GM10266 (cell line): ENCODE results near the gene CUL4A.

Experiments
- DNase-seq: peaks from one replicate; pipeline ENCODE4 v3.0.0; 2012; ENCODE audit errors: extremely low spot score
- TF ChIP-seq, protein P1 (sequence below): IDR thresholded peaks from 2 replicates; pipeline ENCODE4 v1.5.1; 2012; ENCODE audit warnings: mild to moderate bottlenecking, low read depth; ENCODE audit not compliant: control insufficient read depth, insufficient read depth; ENCODE audit errors: missing control alignments

CUL4A gene

DNA sequence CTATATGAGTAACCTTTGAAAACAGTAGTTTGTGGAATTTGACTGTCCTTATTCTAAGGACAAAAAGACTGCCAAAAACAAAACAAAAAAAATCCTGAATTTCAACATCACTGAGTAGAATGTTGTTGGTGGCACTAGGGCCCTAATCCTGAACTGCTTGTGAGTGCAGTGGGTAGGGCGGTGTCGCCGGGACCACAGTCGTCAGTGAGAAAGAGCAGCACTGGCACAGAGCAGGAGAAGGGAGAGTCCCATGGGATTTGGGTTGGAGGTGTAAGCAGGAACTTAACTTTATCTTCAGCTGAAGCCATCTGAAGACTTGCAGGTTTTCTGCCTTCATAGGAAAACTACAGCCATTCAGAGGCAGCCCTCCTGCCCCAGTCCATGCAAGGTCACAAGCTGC, 6.5 kb upstream of the CUL4A start:
- no peak for DNase-seq
- TF ChIP-seq, protein P1, sequence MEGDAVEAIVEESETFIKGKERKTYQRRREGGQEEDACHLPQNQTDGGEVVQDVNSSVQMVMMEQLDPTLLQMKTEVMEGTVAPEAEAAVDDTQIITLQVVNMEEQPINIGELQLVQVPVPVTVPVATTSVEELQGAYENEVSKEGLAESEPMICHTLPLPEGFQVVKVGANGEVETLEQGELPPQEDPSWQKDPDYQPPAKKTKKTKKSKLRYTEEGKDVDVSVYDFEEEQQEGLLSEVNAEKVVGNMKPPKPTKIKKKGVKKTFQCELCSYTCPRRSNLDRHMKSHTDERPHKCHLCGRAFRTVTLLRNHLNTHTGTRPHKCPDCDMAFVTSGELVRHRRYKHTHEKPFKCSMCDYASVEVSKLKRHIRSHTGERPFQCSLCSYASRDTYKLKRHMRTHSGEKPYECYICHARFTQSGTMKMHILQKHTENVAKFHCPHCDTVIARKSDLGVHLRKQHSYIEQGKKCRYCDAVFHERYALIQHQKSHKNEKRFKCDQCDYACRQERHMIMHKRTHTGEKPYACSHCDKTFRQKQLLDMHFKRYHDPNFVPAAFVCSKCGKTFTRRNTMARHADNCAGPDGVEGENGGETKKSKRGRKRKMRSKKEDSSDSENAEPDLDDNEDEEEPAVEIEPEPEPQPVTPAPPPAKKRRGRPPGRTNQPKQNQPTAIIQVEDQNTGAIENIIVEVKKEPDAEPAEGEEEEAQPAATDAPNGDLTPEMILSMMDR = no peak

DNA sequence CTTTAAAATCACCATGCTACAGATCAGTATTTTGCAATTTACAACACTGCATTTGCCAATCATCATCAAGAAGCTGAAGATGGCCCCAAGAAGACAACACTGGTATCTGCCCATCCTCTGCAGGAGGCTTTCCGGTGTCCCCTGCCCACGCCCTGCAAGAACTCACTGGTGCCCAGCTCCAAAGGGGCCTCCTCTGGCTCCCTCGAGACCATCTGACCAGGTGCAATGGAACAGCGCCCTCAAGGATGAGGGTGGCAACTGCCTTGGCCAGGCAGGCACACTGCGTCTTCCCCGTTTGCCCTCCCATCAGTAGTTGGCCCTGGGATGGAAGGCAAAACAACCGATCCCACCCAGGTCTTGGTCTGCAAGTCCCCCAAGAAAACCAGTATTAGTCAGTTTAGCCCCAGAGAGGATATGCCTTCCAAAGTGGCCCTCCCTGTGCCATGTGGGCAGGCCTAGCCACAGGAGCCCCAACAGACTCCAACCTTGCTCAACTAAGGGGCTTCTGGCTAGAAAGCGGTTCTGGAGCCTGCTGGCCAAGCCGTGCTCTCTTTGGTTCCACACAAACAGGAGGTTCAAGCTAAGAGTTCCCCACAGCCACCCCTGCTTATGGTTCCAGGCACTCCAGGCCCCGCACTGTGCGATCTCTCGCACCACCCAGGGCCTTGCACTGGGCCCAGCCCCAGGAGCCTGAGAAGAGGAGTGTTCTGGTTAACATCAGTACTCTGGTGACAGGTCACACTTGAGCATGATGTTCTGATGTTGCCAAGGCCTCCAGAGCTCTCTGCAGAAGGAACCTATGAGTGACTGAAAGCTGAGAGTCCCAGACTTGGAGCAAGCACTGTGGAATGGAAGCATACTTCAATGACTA, 5.7 kb upstream of the CUL4A start:
- no peak for DNase-seq
- TF ChIP-seq, protein P1 = no peak

DNA sequence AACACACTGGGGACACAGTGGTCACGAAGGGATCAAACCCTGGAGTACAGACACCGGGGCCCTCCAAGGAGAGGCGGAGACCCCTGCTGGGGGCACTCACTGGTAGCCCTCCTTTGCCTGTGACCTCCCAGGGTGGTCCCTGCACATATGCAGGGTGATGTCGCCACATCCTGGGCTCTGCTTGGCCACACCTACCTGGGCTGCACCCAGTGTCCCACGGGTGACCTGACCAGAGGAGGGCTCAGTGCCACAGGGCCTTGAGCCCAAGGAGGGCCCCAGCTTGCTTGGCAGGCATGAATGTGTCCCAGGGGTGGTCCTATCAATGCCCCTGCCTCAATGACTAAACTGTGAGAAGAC, 5.1 kb upstream of the CUL4A start:
- TF ChIP-seq, protein P1 = no peak
- DNase-seq = no peak

DNA sequence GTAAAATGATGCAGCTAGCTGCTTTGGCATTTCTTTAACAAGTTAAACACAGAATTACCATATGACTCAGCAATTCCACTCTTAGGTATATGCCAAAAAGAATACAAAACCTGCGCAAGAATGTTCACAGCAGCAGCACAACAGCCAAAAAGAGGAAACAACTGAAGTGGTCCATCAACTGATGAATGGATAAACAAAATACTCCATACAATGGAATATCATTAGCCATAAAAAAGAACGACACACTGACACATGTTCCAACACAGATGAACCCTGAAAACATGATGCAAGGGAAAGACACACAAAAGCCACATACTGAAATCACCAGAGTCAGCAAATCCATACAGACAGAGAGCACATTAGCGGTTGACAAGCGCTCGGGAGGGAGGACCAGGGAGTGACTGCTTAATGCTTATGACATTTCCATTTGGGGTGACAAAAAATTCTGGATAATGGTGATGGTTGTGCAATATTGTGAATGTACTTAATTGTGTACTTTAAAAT, 3.9 kb upstream of the CUL4A start:
- TF ChIP-seq, protein P1 = no peak
- DNase-seq = no peak

DNA sequence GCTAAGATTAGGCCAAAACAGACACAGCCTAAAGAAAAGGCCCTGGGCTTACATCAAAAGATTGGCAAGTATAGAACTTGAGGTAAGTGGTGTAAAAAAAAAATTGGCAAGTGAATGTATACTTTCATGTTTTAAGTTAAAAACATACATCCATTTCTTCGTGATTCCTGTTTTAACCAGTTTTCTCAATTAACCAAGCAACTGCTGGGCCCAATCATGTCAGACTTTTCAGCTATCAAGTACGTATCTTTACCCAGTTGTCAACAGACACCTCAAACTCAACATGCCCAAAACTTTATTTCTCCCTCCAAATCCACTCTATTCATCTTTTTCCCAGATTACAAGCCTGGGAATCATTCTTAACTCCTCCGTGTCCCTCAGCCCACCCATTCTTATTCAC, 2.0 kb upstream of the CUL4A start:
- TF ChIP-seq, protein P1 = no peak

DNA sequence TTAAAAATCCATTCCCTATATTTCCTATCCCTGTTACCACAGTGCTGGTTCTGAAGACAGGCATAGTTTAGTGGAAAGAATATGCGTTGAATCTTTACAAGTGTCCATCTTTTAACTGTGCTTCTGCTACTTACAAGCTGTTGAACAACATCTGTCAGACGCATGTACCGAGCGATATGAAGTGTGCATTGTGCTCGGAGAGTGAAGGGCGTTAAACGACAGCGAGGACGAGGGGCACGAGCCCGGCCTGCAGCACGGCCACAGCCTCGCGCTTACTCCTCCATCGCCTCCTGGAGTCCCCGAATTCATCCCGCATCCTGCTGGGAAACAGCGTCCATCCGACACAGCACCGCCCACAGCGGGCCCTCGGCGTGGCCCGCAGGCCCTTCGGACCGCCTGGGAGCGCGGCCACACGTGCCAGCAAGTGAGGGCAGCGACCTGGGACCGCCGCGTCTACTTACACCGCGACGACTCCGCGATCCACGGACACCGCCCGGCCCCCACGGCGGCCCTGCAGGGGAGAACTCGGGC, 1.5 kb upstream of the CUL4A start:
- TF ChIP-seq, protein P1 = no peak

More for the DNA sequence above, 2.0 kb upstream of the CUL4A start:
- no peak for DNase-seq

More for the DNA sequence above, 1.5 kb upstream of the CUL4A start:
- DNase-seq = no peak
